CD14-positive monocyte (primary cell): ENCODE measurements around the gene TRIP6. TPM values are rescaled to one million over a fixed set of nuclear protein-coding genes. Genes with fewer than 3 reads are reported as not detected.
A peak's percentile ranks its signal among the peaks of the same experiment; 100 is the strongest.

Experiments
- DNase-seq, 3 donors: peaks; one replicate each; pipeline ENCODE4 v3.0.0-alpha.2; 2011 to 2022
- H2AFZ ChIP-seq: 2 replicates; pipeline ENCODE4 v1.6.0; 2012; ENCODE audit warnings: mild to moderate bottlenecking, low read depth, low read length, inconsistent platforms; ENCODE audit not compliant: insufficient read depth, poor library complexity, severe bottlenecking
- H3K27ac ChIP-seq, 2 donors: 1 replicate in 1 of 2; 2 replicates in 1 of 2; pipeline ENCODE4 v1.5.1; 2012 to 2013; ENCODE audit warnings: low read length in 2 of 2, control low read depth in 1 of 2, inconsistent platforms in 1 of 2, low read depth in 1 of 2, mild to moderate bottlenecking in 1 of 2
- H3K27me3 ChIP-seq, 2 donors: one replicate each; pipeline versions ENCODE4 v1.6.0 to v1.6.1; 2011 to 2013; ENCODE audit warnings: low read length in 2 of 2; ENCODE audit not compliant: control insufficient read depth in 2 of 2, insufficient read depth in 2 of 2
- H3K36me3 ChIP-seq, 2 donors: replicated peaks in 1 of 2; 1 replicate in 1 of 2; 2 replicates in 1 of 2; pipeline versions ENCODE4 v1.5.1 to v1.6.1; 2012 to 2013; ENCODE audit warnings: low read length in 2 of 2, control low read depth in 1 of 2, inconsistent platforms in 1 of 2, mild to moderate bottlenecking in 1 of 2; ENCODE audit not compliant: insufficient read depth in 2 of 2, control insufficient read depth in 1 of 2
- H3K4me1 ChIP-seq, 2 donors: 1 replicate in 1 of 2; 2 replicates in 1 of 2; pipeline versions ENCODE4 v1.5.1 to v1.6.1; 2012 to 2013; ENCODE audit warnings: low read length in 2 of 2, control low read depth in 1 of 2, inconsistent platforms in 1 of 2, mild to moderate bottlenecking in 1 of 2, moderate library complexity in 1 of 2; ENCODE audit not compliant: insufficient read depth in 2 of 2, control insufficient read depth in 1 of 2
- H3K4me2 ChIP-seq: replicated peaks from 2 replicates; pipeline ENCODE3; 2012; ENCODE audit warnings: low read length, moderate library complexity, mild to moderate bottlenecking; ENCODE audit not compliant: poor library complexity, severe bottlenecking; ENCODE audit errors: extremely low read depth
- H3K4me3 ChIP-seq, 3 experiments: fragments of 200-600 bp in 1 of 3; sonication (generic) in 1 of 3; replicated peaks in 1 of 3; 1 replicate in 2 of 3; 2 replicates in 1 of 3; pipeline ENCODE4 v1.5.1; 2011 to 2013; ENCODE audit warnings: low read length in 3 of 3, mild to moderate bottlenecking in 3 of 3, control low read depth in 2 of 3, low read depth in 2 of 3, inconsistent platforms in 1 of 3, moderate library complexity in 1 of 3
- H3K79me2 ChIP-seq: 2 replicates; pipeline ENCODE4 v1.6.0; 2012; ENCODE audit warnings: mild to moderate bottlenecking, control low read depth, inconsistent platforms, low read length, moderate library complexity; ENCODE audit not compliant: insufficient read depth
- H3K9ac ChIP-seq: 2 replicates; pipeline ENCODE4 v1.6.0; 2017; ENCODE audit warnings: low read length, mild to moderate bottlenecking; ENCODE audit not compliant: insufficient read depth, poor library complexity, severe bottlenecking
- H3K9me3 ChIP-seq, 2 donors: replicated peaks in 1 of 2; 1 replicate in 1 of 2; 2 replicates in 1 of 2; pipeline versions ENCODE4 v1.5.1 to v1.6.1; 2012 to 2013; ENCODE audit warnings: low read length in 2 of 2, control low read depth in 1 of 2; ENCODE audit not compliant: control insufficient read depth in 1 of 2, insufficient read depth in 1 of 2
- H4K20me1 ChIP-seq: 2 replicates; pipeline ENCODE4 v1.6.0; 2012; ENCODE audit warnings: mild to moderate bottlenecking, low read length, control low read depth, moderate library complexity; ENCODE audit not compliant: insufficient read depth
- H3K27ac Mint-ChIP-seq, 7 donors: one replicate each; pipeline ENCODE4 v1.8.0; 2020; ENCODE audit warnings: mild to moderate bottlenecking in 7 of 7, mixed read lengths in 7 of 7, moderate library complexity in 6 of 7, inconsistent platforms in 2 of 7
- H3K27me3 Mint-ChIP-seq, 3 donors: one replicate each; pipeline ENCODE4 v1.8.0; 2021 to 2022; ENCODE audit warnings: low read depth in 3 of 3, mild to moderate bottlenecking in 3 of 3, mixed read lengths in 3 of 3, moderate library complexity in 3 of 3, inconsistent platforms in 1 of 3
- H3K36me3 Mint-ChIP-seq, 2 donors: one replicate each; pipeline ENCODE4 v1.8.0; 2020; ENCODE audit warnings: mixed read lengths in 2 of 2, inconsistent platforms in 1 of 2, mild to moderate bottlenecking in 1 of 2
- H3K4me1 Mint-ChIP-seq: one replicate; pipeline ENCODE4 v1.8.0; 2020; ENCODE audit warnings: mild to moderate bottlenecking, mixed read lengths
- H3K4me3 Mint-ChIP-seq, 2 donors: one replicate each; pipeline ENCODE4 v1.8.0; 2020; ENCODE audit warnings: mild to moderate bottlenecking in 2 of 2, mixed read lengths in 2 of 2, moderate library complexity in 1 of 2
- H3K9me3 Mint-ChIP-seq, 7 donors: one replicate each; pipeline ENCODE4 v1.8.0; 2020 to 2022; ENCODE audit warnings: mixed read lengths in 7 of 7, mild to moderate bottlenecking in 6 of 7, moderate library complexity in 6 of 7, inconsistent platforms in 2 of 7
- CTCF ChIP-seq: fragments of 200-600 bp; IDR thresholded peaks from one replicate; pipeline ENCODE4 v1.8.0; 2022; ENCODE audit warnings: antibody characterized with exemption, mild to moderate bottlenecking
- WGBS: methylation state at CpG from one replicate; pipeline ENCODE4 v1.1.5; 2013; ENCODE audit warnings: missing lambda C conversion rate; ENCODE audit not compliant: insufficient coverage; 5-methylcytosine and 5-hydroxymethylcytosine counted together
- intact Hi-C, 2 donors: fragments of 100-400 bp; cut with micrococcal nuclease; formaldehyde crosslinking; loops; one replicate each; pipeline versions ENCODE4 v1.15.0 to v1.15.1; 2023
- polyA plus RNA-seq, 3 donors: library from polyadenylated mRNA; depleted of rRNA in 1 of 3; unstranded in 2 of 3; stranded (reverse) in 1 of 3; fragments of 300-500 nt in 2 of 3; fragments of >200 nt in 1 of 3; fragmentation: Illumina TruSeq in 2 of 3; gene quantifications; 1 replicate in 2 of 3; 2 replicates in 1 of 3; pipeline ENCODE4 v1.2.3, GENCODE V29; 2012 to 2021

The TRIP6 gene
- polyA plus RNA-seq, 3 donors = 1.9 to 5.9 (median 5.8) TPM

GRCh38 chr7:100888291-100888987 lies 21.3 kb downstream of the TRIP6 start:
- Mint-ChIP-seq H3K36me3 (peaks cover 53 to 61% of the 10 kb centered on the region in 2 donors), H3K27ac (peak overlapping the region in 6 of 7 donors; percentile 83 to 94 (median 92)), H3K27me3 (peaks cover 28 to 39% (median 37%) of the 10 kb centered on the region in 3 donors), H3K9me3 (peaks cover 0 to 11% (median 8%) of the 10 kb centered on the region in 7 donors), H3K4me1 (peaks cover 56% of the 10 kb centered on the region), H3K4me3 (peak overlapping the region; percentile 69 to 81)
- no peak for TF ChIP-seq CTCF
- H3K4me3 ChIP-seq = peak overlapping the region in 2 of 3 experiments; percentile 36 to 81
- WGBS = 81% methylated on average over 7 of the region's 18 CpGs
- peaks cover 49 to 59% of the 10 kb centered on the region in 2 donors for H3K4me1 ChIP-seq
- peak overlapping the region; percentile 97 for H3K4me2 ChIP-seq
- intact Hi-C loops = loop anchor here in 1 of 2 donors (5.0 kb wide), 1 partner anchor 276 kb away; the partner anchor contains the start of gene MOSPD3
- H3K9me3 ChIP-seq = no peaks in the 10 kb centered on the region
- peak overlapping the region; percentile 68 to 76 for H3K27ac ChIP-seq
- H3K79me2 ChIP-seq = peaks cover 12% of the 10 kb centered on the region
- peaks cover 14 to 32% of the 10 kb centered on the region in 2 donors for H3K27me3 ChIP-seq
- no peak for DNase-seq
- peak overlapping the region; percentile 67 for H3K9ac ChIP-seq
- H2AFZ ChIP-seq = no peak overlapping the region
- peaks cover 33 to 42% of the 10 kb centered on the region in 2 donors for H3K36me3 ChIP-seq
- H4K20me1 ChIP-seq = peaks cover 32% of the 10 kb centered on the region

- H3K27me3 ChIP-seq = peaks cover 14 to 39% of the 10 kb centered on the region in 2 donors
- peaks cover 56% of the 10 kb centered on the region for H3K4me1 Mint-ChIP-seq
- peak within 1 kb of the TSS in 6 of 7 donors; percentile 26 to 89 (median 62) for H3K27ac Mint-ChIP-seq
- peak within 1 kb of the TSS; percentile 83 to 96 for H3K4me3 Mint-ChIP-seq
- peak within 1 kb of the TSS; percentile 89 for H2AFZ ChIP-seq
- no peak for TF ChIP-seq CTCF
- peaks cover 46 to 55% of the 10 kb centered on the region in 2 donors for H3K36me3 Mint-ChIP-seq
- peaks cover 0 to 12% (median 8%) of the 10 kb centered on the region in 7 donors for H3K9me3 Mint-ChIP-seq
- peaks cover 26 to 34% of the 10 kb centered on the region in 2 donors for H3K36me3 ChIP-seq
- 6% methylated on average over 62 of the region's 73 CpGs for whole genome bisulfite sequencing
- H3K4me1 ChIP-seq = peaks cover 49 to 59% of the 10 kb centered on the region in 2 donors
- peak within 1 kb of the TSS; percentile 43 to 81 (median 54) for H3K4me3 ChIP-seq
- DNase-seq = no peak
- peaks cover 33 to 45% (median 44%) of the 10 kb centered on the region in 3 donors for H3K27me3 Mint-ChIP-seq
- peaks cover 29% of the 10 kb centered on the region for H4K20me1 ChIP-seq
- peaks cover 12% of the 10 kb centered on the region for H3K79me2 ChIP-seq
- peaks cover 0 to 5% of the 10 kb centered on the region in 2 donors for H3K9me3 ChIP-seq
- intact Hi-C loops = loop anchor here in 1 of 2 donors (5.0 kb wide), 1 partner anchor 277 kb away; the partner anchor contains the start of gene MOSPD3
- H3K9ac ChIP-seq = peak within 1 kb of the TSS; percentile 67
- H3K4me2 ChIP-seq = peak within 1 kb of the TSS; percentile 97
- peak within 1 kb of the TSS in 1 of 2 donors; percentile 76 for H3K27ac ChIP-seq
These were observed 22.0 kb downstream of the TRIP6 start, which contains the start of gene UFSP1 for GRCh38 chr7:100888988-100889750. Gene UFSP1 (minus strand): TSS chr7:100889715. CDS start chr7:100889271, 444 bp downstream.
